ACHN (cell line): ENCODE measurements around the gene NKAP.
A peak's percentile ranks its signal among the peaks of the same experiment; 100 is the strongest.
"Not testable (repeated sequence)": the region's sequence is repeated elsewhere in the genome, so short reads cannot be mapped to it uniquely, and the experiment has no call there.

Source experiments
- DNase-seq: peaks from one replicate; pipeline ENCODE4 v3.0.0-alpha.2; 2015
- in situ Hi-C: cut with HindIII; loops from 2 replicates; pipeline ENCODE4 v1.10.0; 2017; ENCODE audit warnings: low sequenced_read_pairs, low pct_ligation_motif_present, low pct_unique_long_range_greater_than_20kb

NKAP gene

DNA sequence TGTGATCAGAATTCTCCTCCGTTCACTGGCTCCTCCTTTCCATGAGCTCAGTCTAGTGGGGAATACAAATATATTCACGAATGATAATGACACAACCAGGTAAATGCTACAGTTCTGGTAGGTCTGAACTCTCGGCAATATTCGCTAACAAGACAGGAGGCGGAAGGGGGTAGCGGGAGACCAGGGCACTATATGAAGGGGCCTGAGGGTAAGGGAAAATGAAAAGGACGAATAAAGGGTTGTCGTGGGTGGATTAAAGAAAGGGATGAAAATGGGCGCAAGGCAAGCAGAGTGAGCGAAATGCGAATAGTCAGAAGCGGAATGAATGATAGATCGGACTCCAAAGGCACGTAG, 743 bp downstream of the NKAP start:
- in situ Hi-C loops: no loop called here
- no peak for DNase-seq

DNA sequence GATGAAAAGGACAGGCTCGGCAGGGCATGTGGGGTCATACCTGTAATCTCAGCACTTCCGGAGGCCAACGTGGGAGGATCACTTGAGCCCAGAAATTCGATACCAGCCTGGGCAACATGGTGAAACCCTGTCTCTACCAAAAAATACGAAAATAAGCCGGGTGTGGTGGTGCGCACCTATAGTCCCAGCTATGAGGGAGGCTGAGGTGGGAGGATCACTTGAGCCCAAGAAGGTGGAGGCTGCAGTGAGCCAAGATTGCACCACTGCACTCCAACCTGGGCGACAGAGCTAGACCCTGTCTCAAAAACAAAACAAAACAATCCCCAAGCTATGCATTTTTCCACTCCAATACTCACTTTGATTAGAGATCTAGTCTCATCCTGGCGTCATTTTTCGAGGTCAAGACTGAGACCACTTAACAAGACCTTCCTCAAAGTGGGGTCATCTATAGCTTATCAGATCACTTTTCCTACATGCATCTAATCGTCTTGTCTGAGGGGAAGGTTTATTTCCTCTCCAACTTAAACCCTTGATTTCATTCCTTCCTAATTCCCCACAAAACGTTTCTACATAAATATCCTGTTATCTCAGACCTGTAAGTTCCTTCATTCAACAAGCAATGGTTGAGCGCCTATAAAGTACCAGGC, 1.3 kb downstream of the NKAP start:
- no peak for DNase-seq
- in situ Hi-C loops: no loop called here

DNA sequence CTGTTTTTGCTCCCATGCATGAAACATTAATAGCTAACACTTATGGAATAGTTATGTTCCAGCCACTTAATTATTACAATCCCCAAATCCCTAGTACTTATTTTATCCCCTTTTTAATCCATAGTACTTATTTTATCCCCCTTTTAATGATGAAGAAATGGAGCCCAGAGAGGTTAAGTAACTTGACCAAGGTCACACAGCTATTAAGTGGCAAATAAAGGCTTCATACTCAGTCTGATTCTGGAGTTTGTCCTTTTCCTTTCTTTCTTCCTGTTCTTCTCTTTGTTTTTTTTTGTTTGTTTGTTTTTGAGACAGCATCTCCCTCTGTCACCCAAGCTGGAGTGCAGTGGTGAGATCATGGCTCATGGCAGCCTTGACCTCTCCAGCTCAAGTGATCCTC, 2.2 kb downstream of the NKAP start:
- in situ Hi-C loops: no loop called here
- no peak for DNase-seq

DNA sequence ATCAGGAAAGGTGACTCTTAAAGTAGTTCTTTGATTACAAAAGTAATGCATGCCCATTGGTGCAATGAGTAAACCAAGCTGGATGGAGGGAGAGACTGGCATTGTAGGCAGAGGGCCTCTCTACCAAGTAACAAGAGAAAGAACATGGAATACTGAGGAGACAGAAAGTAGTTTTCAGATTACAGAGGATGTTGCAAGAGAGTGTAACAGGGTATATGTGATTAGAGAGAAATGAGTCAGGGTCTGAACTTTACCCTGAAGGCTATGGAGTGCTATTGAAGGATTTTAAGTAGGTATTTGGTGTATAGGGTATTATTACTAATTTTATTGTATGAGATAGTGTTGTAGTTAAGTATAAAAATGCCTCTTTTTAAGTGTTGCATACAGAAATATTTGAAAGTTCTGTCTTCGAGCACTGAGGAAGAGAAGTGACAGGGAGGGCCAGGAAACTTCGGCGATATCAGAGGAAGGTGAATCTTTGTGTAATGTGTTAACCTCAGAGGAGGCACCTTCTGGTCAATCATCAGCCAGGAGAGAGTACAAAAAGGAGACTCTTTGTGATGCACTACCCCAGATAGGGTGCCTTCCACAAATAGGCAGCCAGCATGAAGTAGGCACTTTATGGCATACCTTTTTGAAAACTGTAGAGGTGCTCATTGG, 8.2 kb downstream of the NKAP start:
- in situ Hi-C loops: no loop called here
- DNase-seq: no peak

DNA sequence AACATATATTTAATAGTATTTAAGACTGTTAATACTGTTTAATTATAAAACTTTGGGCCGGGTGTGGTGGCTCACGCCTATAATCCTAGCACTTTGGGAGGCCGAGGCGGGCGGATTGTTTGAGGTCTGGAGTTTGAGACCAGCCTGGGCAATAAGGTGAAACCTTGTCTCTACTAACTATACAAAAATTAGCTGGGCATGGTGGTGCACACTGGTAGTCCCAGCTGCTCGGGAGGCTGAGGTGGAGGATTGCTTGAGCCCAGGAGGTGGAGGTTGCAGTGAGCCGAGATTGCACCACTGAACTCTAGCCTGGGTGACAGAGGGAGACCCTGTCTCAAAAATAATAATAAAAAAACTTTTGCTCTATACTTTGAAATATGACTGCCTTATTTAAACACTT, 21.2 kb downstream of the NKAP start:
- DNase-seq, in situ Hi-C loops: not testable (repeated sequence)

DNA sequence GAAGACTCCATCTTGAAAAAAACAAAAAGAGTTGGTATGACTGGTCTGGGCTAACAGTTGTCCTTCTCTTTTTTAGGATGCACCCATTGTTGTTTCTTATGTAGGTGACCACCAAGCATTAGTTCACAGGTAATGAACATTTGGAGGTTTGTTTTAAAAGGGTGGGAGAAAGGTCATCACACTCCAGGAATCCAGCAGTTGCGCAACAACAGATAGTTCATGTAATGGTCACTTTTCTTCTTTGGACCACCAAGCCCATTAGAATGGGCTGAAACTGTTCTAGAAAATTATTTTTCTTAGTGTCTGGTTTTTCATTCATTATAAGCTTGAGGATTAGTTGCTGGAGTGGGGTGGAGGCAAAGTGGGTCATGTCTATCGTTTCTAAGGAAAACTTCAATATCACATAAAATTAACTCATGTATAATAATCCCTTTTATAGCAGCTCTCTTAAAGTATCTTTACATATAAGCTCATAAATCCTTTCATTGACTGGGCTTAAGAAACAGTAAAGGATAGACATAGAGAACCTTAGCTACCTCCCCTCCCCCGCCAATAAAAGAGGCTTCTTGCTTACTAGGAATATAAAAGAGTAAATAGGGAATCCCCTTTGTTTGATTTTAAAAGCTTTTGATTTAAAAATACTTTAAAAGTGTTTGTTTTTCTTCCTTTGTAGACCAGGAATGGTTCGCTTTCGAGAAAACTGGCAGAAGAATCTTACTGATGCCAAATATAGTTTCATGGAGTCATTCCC, 23.5 kb downstream of the NKAP start:
- in situ Hi-C loops: no loop called here
- no peak for DNase-seq

DNA sequence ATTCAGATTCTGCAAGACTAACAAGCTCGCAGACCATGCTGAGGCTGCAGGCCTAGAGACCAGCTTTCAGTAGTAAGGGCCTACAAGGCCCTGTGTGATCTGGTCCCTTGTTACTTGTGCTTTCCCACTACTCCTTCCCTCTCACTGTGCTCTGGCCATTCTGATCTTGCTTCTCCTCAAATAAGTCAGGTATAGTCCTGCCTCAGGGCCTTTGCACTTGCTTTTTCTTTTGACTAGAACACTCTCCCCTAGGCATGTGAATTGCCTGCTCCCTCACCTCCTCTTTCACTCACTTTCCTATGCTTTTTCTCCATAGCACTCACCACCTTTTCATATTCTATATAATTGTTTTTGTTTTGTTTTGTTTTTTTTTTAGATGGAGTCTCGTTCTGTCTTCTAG, 25.7 kb downstream of the NKAP start:
- in situ Hi-C loops: no loop called here
- DNase-seq: no peak

DNA sequence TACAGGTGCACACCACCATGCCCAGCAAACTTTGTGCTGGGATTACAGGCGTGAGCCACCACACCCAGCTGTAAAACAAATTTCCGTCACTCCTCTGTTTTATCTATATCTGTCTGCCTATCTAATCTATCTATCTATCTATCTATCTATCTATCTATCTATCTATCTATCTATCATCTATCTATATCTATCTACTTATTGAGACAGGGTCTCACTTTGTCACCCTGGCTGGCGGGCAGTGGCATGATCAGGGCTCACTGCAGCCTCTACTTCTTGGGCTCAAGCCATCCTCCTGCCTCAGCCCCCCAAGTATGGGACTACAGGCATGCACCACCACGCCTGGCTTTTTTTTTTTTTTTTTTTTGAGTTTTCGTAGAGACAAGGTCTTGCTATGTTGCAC, 27.2 kb downstream of the NKAP start:
- DNase-seq: no peak
- in situ Hi-C loops: no loop called here

DNA sequence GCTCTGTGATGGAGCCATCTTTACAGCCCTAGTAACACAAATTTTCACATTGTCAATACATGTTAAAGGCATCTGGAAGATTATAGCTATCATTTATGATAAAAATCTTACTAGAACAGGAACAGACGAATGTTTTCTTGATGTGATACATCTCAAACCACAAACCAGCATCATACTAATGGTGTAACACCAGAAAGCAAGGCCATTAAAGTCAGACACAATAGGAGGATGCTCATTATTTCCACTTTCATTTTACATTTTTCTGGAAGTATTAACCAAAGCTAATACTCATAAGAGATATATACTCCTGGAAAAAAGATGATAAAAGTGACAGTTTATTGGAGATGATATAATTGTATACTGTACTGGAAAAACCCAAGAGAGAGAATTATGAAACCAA, 42.6 kb downstream of the NKAP start:
- in situ Hi-C loops: no loop called here

DNA sequence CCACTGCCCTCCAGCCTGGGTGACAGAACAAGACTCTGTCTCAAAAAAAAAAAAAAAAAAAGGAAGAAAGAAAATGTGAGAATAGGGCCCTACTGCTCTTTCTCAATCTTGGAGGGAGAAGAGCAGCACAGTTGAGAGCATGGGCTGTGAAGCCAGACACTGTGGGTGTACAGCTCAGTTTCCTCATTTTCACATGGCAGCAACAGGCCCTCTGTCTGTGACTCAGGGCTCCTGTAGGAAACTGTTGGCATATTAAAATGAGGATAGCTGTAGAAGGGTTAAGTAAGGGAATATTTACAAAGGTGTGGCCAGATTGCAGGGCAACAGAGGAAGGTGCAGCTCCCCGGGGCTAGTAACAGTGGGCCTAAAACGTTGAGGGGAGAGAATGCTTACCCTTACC, 44.4 kb downstream of the NKAP start:
- in situ Hi-C loops: no loop called here
- no peak for DNase-seq

More for the DNA sequence above, 42.6 kb downstream of the NKAP start:
- DNase-seq: no peak

DNA sequence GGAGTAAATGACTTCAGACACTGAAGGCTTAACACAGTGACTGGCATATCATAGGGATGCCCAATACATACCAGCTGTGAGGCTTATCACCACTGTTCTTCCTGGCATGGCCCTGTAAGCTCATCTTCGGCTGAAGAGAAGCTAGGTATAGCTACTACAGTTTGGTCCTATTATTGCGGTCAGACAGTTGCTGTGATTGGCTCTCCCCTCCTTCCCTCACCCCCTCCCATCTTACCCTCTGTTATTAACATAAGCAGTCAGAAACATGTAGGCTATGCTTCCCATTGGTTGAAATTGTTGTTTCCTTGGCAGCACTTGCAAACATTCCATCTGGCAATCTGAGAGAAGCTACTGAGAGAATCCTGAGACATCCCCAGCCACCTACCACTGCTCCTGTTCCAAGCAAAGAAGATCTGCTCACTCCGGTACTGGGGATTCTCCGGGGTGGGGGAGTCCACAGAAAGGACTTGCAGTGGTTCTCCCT, 47.7 kb downstream of the NKAP start, which contains the start of gene AKAP14:
Gene AKAP14, plus strand, starts transcription at position 51 of the 484 bp plus-strand sequence. CDS start 7,331 bp downstream, outside the sequence.
- no peak for DNase-seq
- in situ Hi-C loops: no loop called here

DNA sequence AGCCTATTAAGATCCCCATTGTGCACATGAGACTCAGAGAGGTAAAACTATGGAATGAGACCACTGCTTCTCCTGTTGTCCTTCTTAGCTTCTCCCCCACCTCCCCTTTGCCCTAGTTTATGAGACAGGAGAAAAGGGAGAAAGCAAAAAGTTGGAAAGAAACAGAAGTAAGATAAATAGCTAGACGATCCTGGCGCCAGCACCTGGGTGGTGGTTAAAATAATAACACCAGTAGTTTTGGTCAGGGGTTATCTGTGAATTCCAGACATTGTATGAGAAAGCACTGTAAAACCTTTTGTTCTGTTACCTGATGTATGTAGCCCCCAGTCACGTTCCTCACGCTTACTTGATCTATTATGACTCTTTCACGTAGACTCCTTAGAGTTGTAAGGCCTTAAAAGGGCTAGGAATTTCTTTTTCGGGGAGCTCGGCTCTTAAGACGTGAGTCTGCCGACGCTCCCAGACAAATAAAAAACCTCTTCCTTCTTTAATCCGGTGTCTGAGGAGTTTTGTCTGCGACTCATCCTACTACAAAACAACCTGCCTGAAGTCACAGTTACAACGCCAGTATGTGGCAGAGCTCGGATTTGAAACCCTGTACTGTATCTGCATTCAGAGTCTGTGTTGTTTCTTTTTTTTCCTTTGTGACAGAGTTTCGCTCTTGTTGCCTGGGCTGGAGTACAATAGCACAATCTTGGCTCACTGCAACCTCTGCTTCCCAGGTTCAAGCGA, 51.4 kb downstream of the NKAP start:
- in situ Hi-C loops, DNase-seq: not testable (repeated sequence)

DNA sequence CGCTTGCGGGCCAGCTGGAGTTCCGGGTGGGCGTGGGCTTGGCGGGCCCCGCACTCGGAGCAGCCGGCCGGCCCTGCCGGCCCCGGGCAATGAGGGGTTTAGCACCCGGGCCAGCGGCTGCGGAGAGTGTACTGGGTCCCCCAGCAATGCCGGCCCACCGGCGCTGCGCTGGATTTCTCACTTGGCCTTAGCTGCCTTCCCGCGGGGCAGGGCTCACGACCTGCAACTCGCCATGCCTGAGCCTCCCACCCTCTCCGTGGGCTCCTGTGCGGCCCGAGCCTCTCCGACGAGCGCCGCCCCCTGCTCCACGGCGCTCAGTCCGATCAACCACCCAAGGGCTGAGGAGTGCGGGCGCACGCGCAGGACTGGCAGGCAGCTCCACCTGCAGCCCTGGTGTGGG, 52.9 kb downstream of the NKAP start:
- in situ Hi-C loops, DNase-seq: not testable (repeated sequence)

DNA sequence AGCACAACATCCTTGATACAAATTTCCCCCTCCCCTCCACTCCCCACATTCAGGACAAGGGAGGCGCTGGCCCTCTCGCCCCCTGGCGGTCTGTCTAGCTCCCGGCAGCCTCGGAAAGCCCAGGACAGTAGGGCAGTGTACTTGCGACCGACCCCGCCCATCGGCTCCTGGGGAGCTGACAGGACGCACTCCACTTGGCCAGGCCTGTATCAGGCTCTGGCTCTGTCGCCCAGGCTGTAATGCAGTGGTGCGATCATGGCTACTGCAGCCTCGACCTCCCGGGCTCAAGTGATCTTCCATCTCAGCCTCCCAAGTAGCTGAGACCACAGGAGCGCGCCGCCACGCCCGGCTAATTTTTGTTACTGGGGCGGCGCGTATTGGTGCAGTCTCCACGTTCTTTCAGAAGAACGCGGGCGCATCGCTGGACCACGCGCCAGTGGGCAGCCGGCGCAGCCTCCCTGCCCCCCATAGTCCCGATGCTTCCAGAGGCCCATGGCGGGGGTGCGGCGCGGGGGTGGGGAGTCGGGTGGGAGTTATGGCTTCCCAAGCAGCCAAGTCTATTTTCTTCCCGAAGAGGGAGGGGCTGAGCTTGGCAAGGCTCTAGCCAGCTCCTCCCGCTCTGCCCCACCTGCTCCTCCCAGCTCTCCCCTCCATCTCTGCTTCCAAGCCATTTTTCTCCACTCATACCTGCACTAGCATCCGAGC, 55.7 kb downstream of the NKAP start:
- DNase-seq: peak; percentile 59
- in situ Hi-C loops: no loop called here

DNA sequence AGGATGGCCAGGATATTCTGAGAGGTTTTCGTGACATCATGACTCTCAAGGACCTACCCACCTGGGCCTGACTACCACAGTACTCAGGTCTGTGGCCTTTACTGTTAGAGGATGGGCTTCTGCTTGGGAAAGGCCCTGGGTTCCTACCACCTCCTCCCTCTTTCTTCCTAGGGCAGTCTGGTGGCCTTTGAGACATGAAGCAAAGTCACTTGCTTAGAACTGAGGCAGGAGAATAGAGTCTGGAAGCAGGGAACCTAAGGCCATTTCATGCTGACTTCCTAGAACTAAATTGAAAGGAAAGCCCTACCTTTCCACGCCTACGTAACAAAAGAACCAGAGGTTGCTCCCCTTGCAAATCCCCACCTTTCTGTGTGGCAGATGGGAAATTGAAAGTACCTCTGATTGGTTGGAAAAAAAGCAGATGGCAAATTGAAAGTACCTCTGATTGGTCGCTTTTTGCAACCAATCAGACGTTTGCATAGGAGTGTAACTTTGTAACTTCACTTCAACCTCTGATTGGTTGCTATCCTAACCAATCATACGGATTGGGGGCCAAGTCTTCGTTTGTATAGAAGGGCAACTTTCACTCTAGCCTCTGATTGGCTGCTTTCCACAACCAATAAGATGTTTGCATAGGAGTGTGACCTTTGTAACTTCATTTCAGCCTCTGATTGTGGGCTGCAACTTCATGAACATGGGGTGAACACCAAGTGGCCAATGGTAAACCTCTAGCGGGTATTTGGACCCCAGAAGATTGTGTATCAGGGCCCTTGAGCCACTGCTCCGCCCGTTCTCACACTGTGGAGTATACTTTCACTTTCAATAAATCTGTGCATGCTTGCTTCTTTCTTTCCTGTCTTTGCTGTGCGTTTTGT, 57.8 kb downstream of the NKAP start:
- DNase-seq: peak; percentile 43
- in situ Hi-C loops: no loop called here

DNA sequence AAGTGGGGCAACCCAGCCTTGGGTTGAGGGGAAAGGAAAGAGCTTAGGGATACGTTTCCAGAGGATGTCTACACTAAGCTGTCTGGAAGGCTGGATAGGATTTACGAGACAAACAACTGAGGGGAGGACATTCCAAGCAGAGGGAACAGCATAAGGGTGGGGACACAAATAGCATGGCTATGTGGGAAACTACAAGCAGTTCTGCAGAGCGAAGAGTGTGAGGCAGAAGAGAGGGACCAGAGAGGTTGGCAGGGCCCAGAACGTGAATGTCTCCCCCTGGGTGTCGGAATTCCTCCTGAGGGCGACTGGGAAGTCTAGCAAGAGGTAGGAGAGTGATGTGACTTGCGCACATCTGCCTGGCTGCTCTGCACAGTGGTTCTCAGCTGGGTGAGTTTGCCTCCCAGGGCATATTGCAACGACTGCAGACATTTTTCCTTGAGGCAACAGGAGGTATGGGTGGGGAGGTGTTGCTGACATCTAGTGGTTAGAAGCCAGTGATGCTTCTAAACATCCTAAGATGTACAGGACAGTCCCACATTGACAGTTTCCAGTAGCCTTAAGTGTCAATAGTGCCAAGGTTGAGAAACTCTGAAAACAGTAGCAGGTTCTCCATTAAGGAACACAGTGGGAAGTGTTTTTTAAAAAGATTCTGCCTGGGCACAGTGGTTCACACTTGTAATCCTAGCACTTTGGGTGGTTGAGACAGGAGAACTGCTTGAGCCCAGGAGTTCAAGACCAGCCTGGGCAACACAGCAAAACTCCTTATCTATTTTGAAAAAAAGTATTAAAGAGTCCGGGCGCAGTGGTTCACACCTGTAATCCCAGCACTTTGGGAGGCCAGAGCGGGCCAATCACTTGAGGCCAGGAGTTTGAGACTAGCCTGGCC, 62.8 kb downstream of the NKAP start:
- DNase-seq: peak; percentile 39
- in situ Hi-C loops: no loop called here

DNA sequence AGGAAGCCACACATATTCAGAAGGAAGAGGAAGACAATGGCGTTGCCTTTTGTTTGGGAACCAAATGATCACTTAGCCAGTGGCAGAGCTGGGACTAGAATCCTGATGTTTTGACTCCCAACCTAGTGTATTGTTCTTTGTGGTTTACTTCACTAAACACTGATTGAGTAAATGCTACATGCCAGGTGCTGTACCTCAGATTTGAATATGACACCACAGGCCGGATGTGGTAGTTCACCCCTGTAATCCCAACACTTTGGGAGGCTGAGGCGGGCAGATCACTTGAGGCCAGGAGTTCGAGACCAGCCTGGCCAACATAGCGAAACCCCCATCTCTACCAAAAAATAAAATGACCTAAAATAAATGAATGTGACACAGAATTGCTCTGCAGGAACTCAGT, 63.5 kb downstream of the NKAP start:
- in situ Hi-C loops: no loop called here
- no peak for DNase-seq
